DLD1 (cell line): Measurements from ENCODE around the gene PIK3R1.
"Not testable (repeated sequence)": the region's sequence is repeated elsewhere in the genome, so short reads cannot be mapped to it uniquely, and the experiment has no call there.

ENCODE experiments used
- in situ Hi-C: cut with HindIII; loops from 2 replicates; pipeline ENCODE4 v1.10.0; 2017; ENCODE audit warnings: low sequenced_read_pairs

PIK3R1 gene

DNA sequence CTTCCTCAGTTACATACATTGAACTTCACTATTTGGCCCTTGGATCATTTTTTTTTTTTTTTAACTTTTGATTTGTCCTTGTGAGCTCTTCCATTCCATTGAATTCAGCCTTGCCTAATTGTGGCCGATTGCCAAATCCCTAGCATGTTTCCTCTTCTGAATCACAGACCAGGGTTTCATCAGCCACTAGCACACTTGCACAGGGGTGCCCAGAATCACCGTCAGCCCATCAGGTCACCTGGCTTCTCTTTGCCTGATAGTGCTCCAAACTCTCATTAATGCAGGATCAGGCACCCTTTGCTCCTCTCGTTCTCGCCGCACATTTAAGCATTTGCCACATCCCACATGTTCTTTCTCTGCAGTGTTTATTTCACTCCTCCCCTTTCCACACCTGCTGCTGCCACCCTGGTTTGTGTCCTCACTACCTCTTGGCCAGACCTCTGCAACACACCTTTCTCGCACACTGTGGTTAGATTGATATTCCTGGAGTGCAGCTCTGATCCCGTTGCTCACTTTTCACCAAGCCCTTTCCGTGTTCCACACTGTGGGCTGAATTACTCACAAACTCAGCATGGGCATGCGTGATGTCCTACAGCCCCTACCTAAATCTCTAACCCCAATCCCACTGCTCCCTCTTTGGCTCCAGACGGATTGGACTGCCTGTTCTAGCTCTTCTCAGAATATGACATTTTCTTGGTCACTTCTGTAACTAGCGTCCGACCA lies 9.8 kb downstream of the PIK3R1 start:
- in situ Hi-C loops: no loop called here

DNA sequence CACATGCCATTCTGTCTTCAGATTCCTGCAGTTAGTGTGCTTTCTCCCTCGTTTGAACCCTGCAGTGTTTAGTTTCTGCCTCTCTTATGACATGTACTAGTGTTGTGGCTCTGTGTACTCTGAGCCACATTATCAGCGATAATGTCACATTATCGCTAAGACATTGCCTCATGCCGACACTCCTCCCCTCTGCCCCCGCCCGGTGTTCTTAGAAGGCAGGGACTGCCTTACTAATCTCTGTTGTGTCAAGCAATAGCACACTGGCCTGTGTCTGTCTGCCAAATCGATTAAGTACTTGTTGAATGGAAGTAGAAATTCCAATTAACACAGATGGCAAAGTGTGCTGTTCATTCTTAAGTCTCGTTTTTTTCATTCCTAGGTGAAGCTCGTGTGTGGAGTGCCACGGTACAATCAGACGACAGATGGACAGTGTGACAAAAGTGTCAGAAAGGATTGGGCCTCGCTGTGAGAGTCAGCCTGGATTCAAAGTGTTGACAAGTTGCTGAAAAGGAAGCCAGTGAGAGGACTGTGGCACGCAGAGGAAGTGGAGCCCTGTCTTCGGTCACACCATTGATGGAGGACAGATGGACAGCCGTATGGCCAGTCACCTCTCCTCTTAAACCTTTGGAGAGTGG lies 10.5 kb downstream of the PIK3R1 start:
- in situ Hi-C loops: no loop called here

DNA sequence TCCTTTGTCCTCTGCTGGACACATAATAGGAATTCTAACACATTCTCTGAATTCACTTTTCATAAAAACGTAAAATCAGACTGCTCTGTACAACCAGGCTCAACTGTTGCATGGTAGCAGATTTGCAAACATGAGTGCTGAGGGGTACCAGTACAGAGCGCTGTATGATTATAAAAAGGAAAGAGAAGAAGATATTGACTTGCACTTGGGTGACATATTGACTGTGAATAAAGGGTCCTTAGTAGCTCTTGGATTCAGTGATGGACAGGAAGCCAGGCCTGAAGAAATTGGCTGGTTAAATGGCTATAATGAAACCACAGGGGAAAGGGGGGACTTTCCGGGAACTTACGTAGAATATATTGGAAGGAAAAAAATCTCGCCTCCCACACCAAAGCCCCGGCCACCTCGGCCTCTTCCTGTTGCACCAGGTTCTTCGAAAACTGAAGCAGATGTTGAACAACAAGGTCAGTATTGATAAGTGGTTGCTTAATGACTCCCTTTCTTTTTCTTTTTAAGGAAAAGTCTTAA lies 11.1 kb downstream of the PIK3R1 start:
- in situ Hi-C loops: no loop called here

DNA sequence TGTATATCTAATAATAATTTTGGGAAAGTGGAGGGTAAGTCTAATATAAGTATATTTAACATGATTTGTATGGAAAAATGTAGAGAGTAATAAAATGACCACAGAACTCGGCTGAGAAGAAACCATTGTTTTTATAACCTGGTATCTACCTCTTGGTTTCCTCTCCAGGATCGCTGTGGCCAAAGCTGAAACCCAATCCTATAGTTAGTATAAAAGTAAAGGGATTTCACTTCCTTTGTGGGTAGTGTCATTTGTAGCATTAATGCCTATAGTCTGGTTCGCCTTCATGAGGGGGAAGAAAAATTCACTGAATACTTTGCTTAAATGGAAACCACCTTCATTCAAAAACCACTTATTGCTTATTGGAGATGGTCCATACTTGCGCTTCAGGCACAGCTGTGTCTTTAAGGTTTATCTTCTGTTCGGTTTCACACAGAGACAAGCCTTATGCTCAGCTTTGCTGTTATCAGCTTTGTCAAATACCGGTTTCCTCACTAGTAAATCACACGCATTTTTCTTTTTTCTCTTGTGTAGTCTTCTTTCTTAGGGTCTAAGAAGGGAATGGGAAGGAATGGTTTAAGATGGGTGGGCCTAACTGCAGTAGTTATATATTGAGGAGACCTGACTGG lies 12.1 kb downstream of the PIK3R1 start:
- in situ Hi-C loops: no loop called here

DNA sequence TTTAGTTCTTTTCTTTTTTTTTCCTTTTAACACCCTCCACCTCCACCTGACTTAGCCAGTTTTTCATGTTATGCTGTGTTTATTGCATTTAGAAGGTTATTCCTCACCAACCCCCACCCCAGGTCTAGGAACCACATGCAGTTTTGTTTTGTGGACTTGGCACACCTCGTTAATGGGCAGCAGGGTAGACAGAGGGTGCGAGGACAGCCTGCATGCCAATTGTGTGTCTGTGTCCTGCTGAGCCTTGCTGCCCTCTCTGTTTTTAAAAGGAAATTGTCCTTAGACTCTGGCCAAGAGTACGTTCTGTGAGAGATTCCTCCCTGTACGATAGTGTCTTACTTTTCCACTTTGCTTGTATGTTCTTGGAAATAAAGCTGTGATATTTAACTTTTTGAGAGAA lies 13.9 kb downstream of the PIK3R1 start:
- in situ Hi-C loops: no loop called here

DNA sequence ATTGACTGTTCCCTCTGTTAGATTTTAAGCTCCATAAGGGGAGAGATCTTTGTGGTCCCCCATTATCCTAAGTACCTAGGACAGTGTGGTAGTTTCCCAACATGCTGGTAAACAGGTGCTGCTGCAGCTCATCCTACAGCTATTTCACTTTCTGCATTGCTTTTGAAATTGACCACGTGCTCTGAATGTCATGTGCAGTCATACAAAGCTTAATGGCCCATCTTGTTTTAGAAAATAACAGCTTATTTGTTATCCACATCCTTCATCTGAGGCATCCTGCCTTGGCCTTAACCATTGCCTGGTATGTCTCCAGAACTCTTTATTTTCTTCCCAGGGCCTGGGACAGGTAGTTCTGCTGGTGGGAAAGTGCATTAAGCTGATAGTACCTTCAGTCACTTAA lies 14.7 kb downstream of the PIK3R1 start:
- in situ Hi-C loops: no loop called here

DNA sequence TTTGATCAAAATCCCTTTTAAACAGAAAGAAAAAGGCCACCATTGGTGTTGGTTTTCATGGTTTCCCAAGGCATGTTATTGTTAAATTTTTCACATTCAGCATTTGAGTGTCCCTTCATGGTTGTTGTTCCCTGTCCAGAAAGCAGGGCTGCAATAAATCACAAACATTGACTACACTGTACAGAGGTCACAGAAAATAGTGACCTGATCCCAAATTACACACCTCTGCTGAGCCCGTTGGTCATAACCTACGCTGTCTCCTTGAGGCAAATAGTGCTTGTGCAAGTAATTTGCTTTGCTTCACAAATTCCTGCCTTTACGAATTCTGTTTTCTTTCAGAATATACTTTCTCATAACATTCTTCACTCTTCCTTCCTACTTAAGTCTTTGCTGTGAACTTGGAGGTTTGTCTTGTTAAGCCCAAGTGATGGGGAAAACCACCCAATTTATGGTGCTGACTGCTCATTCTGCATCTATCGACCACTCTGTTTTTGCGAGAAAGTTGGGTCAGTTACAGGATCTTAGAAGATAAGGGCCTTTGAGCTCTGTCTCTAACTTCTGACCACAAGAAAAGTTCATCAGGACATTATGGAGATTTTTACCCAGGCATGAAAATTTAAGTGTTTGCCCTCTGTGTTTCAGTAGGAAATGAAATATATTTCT lies 16.0 kb downstream of the PIK3R1 start:
- in situ Hi-C loops: no loop called here

DNA sequence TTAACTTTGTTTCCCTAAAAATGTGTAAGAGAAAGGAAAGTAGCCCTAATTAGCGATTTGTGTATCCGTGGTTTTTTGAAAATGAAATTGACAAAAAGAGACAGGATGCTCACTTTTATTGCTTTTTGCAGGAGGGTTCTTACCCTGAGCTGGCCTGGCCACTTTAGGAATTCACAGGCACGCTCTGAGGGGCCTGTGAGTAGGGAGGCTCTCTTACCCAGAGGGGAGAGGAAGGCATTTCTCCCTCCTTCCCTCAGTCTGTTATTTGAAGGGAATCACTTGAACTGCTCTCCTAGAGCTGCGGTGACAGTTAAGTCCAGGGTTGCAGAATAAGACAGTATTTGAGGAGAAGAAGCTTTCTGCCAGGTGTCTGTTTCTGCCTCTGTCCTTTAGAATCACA lies 16.7 kb downstream of the PIK3R1 start:
- in situ Hi-C loops: no loop called here

DNA sequence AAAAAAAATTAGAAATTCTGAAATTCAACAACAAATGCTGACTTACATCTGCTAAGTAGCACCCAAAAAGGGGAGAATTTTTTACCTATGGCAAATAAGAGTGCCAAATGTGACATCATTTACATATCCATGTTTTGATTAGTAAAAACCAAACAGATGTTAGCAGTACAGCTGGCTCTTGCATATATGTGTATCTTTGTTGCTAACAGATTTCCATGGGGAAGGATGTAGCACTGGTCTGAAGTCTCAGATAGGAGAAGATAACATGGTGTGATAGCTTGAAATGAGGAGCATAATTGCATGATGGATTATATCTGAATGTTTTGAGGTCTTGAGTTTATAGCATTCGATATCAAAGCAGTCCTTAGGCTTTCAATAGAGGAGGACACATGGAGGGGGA lies 17.5 kb downstream of the PIK3R1 start:
- in situ Hi-C loops: no loop called here

DNA sequence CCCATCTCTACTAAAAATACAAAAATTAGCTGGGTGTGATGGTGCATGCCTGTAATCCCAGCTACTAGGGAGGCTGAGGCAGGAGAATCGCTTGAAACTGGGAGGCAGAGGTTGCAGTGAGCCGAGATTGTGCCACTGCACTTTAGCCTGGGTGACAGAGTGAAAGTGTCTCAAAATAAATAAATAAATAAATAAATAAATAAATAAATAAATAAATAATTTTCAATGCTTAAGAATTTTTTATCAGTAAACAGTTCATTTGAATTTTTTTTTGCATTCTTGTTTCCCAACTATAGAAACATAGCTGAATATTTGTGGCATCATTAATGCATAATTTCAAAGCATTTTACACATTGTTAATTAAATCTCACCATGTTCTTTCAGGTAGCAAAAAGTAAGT lies 19.7 kb downstream of the PIK3R1 start:
- in situ Hi-C loops: not testable (repeated sequence)

DNA sequence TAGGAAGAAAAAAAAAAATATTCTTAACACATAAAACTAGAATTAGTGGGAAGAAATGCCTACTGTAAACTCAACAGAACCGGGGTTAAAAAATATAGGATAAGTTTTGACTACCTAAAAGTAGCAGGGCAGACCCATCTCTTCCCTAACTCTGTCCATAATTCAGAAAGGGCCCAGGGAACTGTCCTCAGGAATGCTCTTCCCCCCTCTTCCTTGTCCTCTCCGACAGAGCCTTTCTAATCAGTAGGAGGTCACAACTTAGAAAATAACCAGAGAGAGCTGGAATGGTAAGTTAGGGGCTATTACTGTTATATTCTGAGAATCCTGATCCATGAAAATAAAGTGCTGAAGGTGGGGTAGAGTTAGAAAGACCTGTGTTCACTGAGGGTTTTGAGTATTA lies 22.2 kb downstream of the PIK3R1 start:
- in situ Hi-C loops: no loop called here

DNA sequence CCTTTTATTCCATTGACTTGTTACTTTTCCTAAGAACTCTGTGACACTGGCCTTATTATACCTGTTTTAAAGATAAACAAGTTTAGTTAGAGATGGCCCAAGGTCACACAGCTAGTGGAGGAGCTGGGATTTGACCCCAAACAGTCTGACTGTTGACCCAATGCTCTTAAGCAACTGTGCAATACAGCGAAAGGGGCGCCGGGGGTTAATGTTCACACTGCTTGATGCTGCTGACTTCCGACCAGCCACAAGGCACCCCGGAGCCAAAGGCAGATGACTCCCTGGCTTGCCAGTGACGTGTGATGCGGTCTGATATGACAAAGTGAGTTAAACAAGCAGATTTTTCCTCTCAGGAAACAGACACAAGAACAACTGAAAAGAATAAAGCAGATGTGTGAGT lies 23.9 kb downstream of the PIK3R1 start:
- in situ Hi-C loops: no loop called here

DNA sequence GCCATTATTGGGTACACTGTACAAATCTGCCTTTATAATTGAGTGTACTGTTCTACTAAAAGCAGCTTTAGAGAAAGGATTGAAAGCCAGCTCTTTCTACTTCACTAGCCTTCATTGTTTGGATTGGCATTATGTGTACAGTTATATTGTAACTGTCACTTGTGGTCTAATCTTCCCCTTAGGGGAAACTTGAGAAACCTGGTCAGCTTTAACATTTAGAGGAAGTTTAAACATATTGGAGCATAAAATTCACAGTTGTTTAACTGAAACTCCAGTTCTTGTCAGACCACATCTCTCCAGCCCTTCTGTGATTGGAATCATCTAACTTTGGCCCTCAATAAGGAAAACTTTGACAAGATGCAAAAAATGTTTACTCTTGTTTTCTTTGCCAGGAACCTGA lies 24.6 kb downstream of the PIK3R1 start:
- in situ Hi-C loops: no loop called here

DNA sequence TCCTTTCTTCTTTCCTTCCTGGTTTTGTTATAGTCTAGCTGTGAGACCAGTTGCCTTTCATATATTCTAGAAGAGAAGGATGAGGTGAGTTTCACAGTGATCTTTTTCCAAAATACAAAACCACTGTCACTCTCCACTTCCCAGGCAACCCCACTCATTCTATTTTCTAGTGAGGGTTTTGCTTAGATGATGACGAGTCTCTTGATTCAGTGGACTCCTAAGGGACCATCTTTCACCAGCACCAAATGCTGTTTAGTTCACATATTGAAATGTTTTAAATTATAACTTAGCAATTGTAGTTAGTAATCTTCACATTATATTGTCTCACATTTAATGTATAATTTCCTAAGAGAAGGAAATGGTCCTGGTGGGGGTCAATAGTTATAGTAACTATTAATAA lies 25.2 kb downstream of the PIK3R1 start:
- in situ Hi-C loops: no loop called here

DNA sequence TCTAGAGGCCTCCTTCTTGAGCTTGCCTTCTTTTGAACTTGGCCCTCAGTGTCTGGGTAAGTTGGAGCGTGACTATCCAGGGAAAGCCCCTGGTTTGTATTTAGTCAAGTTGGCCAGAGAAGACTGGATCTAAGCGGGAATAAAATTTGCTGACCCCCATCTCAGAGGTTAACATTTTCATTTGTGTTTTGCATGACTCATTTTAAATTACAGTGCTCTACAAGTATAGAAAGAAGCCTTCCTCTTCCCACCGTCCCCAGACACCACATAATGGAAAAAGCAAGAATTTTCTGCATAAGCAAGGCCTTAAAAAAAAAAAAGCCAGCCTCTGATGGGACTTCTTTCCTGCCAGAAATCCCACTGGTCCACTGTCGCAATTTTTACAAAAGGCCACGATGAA lies 27.2 kb downstream of the PIK3R1 start:
- in situ Hi-C loops: no loop called here

DNA sequence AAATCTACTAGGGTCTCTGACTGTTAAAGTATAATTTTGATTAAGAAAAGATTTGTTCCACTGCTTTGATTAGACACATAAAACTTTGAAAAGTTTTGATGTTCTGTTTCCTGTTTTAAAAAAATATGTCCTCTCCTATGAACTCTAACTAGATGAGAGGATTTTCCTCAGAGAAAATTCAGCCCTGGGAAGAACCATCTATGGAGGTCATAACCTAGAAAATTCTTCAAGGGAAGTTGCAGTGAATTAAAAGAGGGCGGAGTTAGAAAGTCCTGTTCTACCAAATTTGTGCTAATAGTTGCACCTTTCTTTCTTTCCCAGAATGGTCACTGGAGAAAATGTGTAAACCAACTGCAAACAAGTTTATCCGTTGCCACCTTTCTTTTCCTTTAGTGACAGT lies 27.7 kb downstream of the PIK3R1 start:
- in situ Hi-C loops: no loop called here

DNA sequence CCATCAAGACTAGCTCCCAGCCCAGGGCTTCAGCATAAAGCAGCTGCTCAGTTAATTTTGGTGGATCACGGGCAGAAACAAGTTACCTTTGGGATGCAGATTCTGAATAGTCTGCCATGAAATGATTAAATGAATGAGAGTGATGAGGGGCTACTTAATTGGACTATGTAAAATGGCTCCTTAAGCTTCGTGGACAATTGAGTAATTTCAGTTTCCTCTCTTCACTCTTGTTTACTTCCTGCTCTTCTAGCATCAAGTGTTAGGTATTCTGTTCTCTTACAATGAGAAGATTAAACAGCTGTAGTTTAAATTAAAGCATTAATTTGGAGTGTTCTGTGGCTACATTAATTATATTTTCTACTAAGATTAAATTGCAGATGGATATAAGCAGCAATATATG lies 28.1 kb downstream of the PIK3R1 start:
- in situ Hi-C loops: no loop called here

DNA sequence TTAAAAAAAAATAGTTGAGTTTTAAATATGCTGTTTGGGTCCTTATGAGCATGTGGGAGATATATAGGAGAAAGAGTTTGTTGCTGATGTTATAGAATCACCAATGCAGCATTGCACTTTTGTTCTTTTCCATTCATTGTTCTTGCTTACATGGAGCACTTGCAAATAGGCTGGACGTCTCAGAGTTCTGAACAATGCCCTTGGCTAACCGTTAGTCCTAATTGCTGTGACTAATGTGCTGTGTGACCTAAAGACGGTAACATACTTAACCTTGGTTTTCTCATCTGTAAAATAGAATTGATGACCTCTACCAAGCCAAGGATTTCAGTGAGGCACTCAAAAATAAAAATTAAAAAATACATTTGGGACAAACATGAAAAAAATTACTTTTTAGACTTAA lies 29.8 kb downstream of the PIK3R1 start:
- in situ Hi-C loops: no loop called here

DNA sequence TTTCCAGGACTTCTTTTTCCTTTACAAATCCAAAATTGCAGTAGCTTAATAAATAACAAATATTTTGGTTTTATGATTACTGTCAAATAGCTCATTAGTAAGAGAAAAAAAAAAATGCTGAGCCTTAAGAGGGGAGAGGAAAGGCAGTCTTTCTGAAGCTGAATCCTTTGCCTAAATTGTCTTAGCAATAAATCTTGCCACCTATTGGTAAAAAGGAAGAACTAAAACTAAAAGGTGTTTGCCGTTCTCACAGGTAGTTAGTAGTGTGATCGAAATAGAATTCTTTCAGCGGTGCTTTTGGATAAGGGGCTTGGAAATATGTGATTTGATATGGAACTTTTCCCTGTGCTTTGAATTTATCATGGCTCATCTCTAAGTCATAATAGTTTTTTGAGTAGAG lies 31.2 kb downstream of the PIK3R1 start:
- in situ Hi-C loops: no loop called here

DNA sequence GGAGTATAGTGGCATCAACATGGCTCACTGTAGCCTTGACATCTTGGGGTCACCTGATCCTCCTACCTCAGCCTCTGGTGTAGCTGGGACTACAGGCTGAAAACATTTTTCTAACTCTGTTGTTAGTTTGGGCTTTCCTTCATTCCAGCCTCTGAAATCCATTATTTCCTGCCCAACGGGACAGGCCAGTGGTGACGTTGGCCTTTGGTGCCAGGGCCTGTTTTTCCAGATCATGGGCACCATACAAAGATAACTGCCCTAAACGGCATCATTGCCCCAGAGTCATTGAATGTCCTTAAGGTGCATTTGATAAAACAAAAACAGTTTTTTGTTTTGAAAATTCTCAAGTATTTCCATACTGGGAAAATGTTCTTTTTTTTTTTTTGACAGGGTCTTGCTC lies 32.1 kb downstream of the PIK3R1 start:
- in situ Hi-C loops: no loop called here

DNA sequence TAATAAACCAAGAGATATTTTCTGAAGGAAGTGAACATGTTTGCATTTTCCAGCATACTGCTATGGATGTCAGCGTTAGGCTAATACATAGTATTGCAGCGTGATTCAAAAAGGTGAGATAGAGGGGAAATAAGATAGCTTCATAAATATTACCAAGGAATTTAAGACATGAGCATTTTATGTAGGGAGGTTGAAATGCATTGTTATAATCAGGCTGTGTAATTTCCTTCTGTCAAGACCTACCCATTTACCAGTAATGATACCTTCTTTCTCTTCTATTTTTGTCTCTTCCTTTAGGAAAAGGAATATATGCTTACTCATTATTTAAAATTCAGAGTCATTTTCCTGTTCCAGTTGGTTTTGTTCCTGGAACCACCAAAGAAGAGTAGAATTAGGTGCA lies 33.3 kb downstream of the PIK3R1 start:
- in situ Hi-C loops: no loop called here

DNA sequence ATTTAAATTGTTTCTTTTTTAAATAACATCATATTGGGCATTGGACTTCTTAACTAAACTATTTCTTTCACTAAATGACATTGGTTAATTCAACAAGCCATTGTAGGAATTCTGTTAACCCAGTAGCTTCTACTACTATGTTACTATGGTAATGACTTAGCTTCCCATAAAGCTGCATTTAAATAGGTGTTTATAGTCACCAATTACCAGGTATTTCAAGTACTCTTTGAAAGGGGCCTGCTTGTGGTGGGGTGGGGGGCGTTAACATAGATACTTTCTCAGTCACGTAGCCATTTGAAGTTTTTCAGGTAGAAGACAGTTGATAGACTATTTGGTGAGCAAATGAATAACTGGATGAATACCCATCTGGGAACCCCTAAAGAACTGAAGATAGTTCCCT lies 34.0 kb downstream of the PIK3R1 start:
- in situ Hi-C loops: no loop called here
